Measurements from ENCODE around the gene IRF2BP2. TPM values are rescaled to one million over a fixed set of nuclear protein-coding genes. Genes with fewer than 3 reads are reported as not detected.

The IRF2BP2 gene
- total and polyA plus RNA-seq, 2 of the 13 experiments (the other 11 are each of a cell fraction or from before 2014, with no cell fraction given): 140 to 147 TPM

DNA sequence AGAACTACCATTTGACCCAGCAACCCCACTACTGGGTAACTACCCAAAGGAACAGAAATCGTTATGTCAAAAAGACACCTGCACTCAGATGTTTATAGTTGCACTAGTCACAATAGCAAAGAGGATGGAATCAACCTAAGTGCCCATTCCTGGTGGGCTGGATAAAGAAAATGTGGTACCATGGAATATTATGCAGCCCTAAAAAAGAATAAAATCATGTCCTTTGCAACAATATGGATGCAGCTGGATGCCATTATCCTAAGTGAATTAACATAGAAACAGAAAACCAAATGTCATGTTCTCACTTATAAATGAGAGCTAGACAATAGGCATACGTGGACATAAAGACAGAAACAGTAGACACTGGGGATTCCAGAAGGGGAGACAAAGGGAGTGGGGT is 32.5 kb upstream of the IRF2BP2 start:
- TF ChIP-seq ZNF567 (CRISPR knock-in tag; IDR thresholded peaks at IDR 0.05; ENCODE audit: borderline replicate concordance): no peak
- peak; percentile 61; the same call in 1 of the 2 replicates for TF ChIP-seq KDM1A (CRISPR knock-in tag; IDR thresholded peaks at IDR 0.05)
- TF ChIP-seq ZMYM3 (CRISPR knock-in tag; IDR thresholded peaks at IDR 0.05): 0 out of 2 replicates have a peak, but pooled peaks have one; percentile 68
- no peak for TF ChIP-seq PITX1 (CRISPR knock-in tag; IDR thresholded peaks at IDR 0.05)
- TF ChIP-seq POLR2AphosphoS5 (IDR thresholded peaks at IDR 0.05; ENCODE audit: low read depth, low read length): no peak
- TF ChIP-seq, protein P1, sequence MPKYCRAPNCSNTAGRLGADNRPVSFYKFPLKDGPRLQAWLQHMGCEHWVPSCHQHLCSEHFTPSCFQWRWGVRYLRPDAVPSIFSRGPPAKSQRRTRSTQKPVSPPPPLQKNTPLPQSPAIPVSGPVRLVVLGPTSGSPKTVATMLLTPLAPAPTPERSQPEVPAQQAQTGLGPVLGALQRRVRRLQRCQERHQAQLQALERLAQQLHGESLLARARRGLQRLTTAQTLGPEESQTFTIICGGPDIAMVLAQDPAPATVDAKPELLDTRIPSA (CRISPR knock-in tag; IDR thresholded peaks at IDR 0.05; ENCODE audit: borderline replicate concordance): no peak
- DNase-seq (ENCODE audit: low spot score): no peak
- H3K9ac ChIP-seq (ENCODE audit: insufficient read depth, low read depth, low read length): peak overlapping the region; percentile 50
- H3K27me3 ChIP-seq (ENCODE audit: control insufficient read depth in 1 of 2, insufficient read depth in 2 of 2, low read length in 2 of 2): no peaks in the 10 kb centered on the region
- no peak overlapping the region for H3K4me3 ChIP-seq (replicated peaks in 1 of 3; ENCODE audit: insufficient read depth in 1 of 3, low read depth in 2 of 3, low read length in 3 of 3)
- CTCF ChIA-PET (ENCODE audit: low intra/inter-chr PET ratio, low total read pairs): no interaction called here
- H3K4me2 ChIP-seq (ENCODE audit: low read depth, low read length): peak overlapping the region; percentile 36; the same call in 1 of the 2 replicates
- H3K4me1 ChIP-seq (ENCODE audit: insufficient read depth, low read length): peaks cover 92% of the 10 kb centered on the region
- H3K9me3 ChIP-seq (ENCODE audit: low read length): peaks cover 6% of the 10 kb centered on the region
- no peaks in the 10 kb centered on the region for H3K36me3 ChIP-seq (replicated peaks in 1 of 2; ENCODE audit: control insufficient read depth in 1 of 2, insufficient read depth in 2 of 2, low read length in 2 of 2)
- in situ Hi-C loops (cut with HindIII; ENCODE audit: extremely low pct_ligation_motif_present, low pct_unique_long_range_greater_than_20kb): no loop called here
- H4K20me1 ChIP-seq (ENCODE audit: insufficient read depth, low read length): no peaks in the 10 kb centered on the region
- no peaks in the 10 kb centered on the region for H3K79me2 ChIP-seq (ENCODE audit: insufficient read depth, low read length)
- intact Hi-C loops (cut with micrococcal nuclease; ENCODE audit: unreplicated experiment): loop anchor here (2.0 kb wide), 1 partner anchor 22 kb away; no protein-coding TSS in a partner anchor
- H2AFZ ChIP-seq (ENCODE audit: low read length): no peak overlapping the region
- POLR2A ChIA-PET: interaction anchor here (0.7 to 4.6 kb wide), 21 partner anchors 10 to 427 kb away, joined by 3 to 98 read pairs (median 6); partner anchors contain the start of gene IRF2BP2
- no TSS peak for BruUV-seq (replicated peaks)
- 97% methylated on average over 2 of the region's 2 CpGs for WGBS (ENCODE audit: low lambda C conversion rate)
- no peak for ATAC-seq
- H3K27ac ChIP-seq (ENCODE audit: extremely low read length, insufficient read depth, low read length): peak overlapping the region; percentile 83
- no peak for FAIRE-seq

DNA sequence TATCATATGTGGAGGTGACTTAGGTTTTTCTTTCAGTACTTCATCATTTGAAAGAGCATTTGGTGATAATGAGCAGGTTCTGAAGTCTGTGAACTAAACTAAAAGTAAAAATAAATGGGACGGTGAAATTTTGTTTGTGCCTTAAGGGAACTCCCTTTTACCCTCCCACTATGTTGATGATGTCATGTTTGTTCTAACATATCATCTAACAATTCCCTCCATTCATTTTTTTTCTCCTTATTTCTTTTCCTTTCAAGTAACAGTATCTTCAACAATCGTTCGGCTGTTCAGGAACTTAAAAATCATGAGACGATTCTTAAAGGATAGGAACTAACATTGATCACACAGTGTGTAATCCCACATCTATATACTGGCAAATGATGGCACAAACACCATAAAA is 30.0 kb upstream of the IRF2BP2 start:
- ChIA-PET CTCF (ENCODE audit: low intra/inter-chr PET ratio, low total read pairs) (no interaction called here), POLR2A (interaction anchor here (1.0 to 3.1 kb wide), 16 partner anchors 11 to 433 kb away, joined by 3 to 106 read pairs (median 9); partner anchors contain the start of gene IRF2BP2)
- intact Hi-C loops (cut with micrococcal nuclease; ENCODE audit: unreplicated experiment) (loop anchor here (1.0 kb wide), 1 partner anchor 28 kb away; no protein-coding TSS in a partner anchor), in situ Hi-C loops (cut with HindIII; ENCODE audit: extremely low pct_ligation_motif_present, low pct_unique_long_range_greater_than_20kb) (no loop called here)
- WGBS (ENCODE audit: low lambda C conversion rate): 72% methylated on average over 4 of the region's 4 CpGs
- Histone ChIP-seq H3K79me2 (ENCODE audit: insufficient read depth, low read length) (no peaks in the 10 kb centered on the region), H3K9me3 (ENCODE audit: low read length) (no peaks in the 10 kb centered on the region), H3K36me3 (replicated peaks in 1 of 2; ENCODE audit: control insufficient read depth in 1 of 2, insufficient read depth in 2 of 2, low read length in 2 of 2) (no peaks in the 10 kb centered on the region), H3K4me1 (ENCODE audit: insufficient read depth, low read length) (peaks cover 86% of the 10 kb centered on the region), H3K9ac (ENCODE audit: insufficient read depth, low read depth, low read length) (peak overlapping the region; percentile 60), H3K4me3 (replicated peaks in 1 of 3; ENCODE audit: insufficient read depth in 1 of 3, low read depth in 2 of 3, low read length in 3 of 3) (peak overlapping the region in 1 of 3 experiments; percentile 6; a peak in 1 of 6 replicates), H4K20me1 (ENCODE audit: insufficient read depth, low read length) (no peaks in the 10 kb centered on the region), H3K4me2 (ENCODE audit: low read depth, low read length) (peak overlapping the region; percentile 43), H3K27me3 (ENCODE audit: control insufficient read depth in 1 of 2, insufficient read depth in 2 of 2, low read length in 2 of 2) (no peaks in the 10 kb centered on the region), H2AFZ (ENCODE audit: low read length) (no peak overlapping the region), H3K27ac (ENCODE audit: extremely low read length, insufficient read depth, low read length) (peak overlapping the region; percentile 84)
- no TSS peak for BruUV-seq (replicated peaks)
- TF ChIP-seq TCF7 (IDR thresholded peaks at IDR 0.05; ENCODE audit: low read depth) (no peak), ATF7 (IDR thresholded peaks at IDR 0.05) (peak; percentile 89), ATF7 (CRISPR knock-in tag; IDR thresholded peaks at IDR 0.05) (no peak), CREB1 (IDR thresholded peaks at IDR 0.05) (0 out of 2 replicates have a peak, but pooled peaks have one; percentile 6), CREB1 (CRISPR knock-in tag; IDR thresholded peaks at IDR 0.05) (no peak), ZNF629 (CRISPR knock-in tag; conservative IDR thresholded peaks at IDR 0.05) (no peak)
- TF ChIP-seq, protein P2, sequence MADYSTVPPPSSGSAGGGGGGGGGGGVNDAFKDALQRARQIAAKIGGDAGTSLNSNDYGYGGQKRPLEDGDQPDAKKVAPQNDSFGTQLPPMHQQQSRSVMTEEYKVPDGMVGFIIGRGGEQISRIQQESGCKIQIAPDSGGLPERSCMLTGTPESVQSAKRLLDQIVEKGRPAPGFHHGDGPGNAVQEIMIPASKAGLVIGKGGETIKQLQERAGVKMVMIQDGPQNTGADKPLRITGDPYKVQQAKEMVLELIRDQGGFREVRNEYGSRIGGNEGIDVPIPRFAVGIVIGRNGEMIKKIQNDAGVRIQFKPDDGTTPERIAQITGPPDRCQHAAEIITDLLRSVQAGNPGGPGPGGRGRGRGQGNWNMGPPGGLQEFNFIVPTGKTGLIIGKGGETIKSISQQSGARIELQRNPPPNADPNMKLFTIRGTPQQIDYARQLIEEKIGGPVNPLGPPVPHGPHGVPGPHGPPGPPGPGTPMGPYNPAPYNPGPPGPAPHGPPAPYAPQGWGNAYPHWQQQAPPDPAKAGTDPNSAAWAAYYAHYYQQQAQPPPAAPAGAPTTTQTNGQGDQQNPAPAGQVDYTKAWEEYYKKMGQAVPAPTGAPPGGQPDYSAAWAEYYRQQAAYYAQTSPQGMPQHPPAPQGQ (CRISPR knock-in tag; IDR thresholded peaks at IDR 0.05; ENCODE audit: borderline replicate concordance): no peak
- FAIRE-seq (no peak), ATAC-seq (no peak), DNase-seq (ENCODE audit: low spot score) (no peak)

Data from HepG2 (cell line).